ENCODE data around the gene FUBP3. TPM values are rescaled to one million over a fixed set of nuclear protein-coding genes. Genes with fewer than 3 reads are reported as not detected.

FUBP3 gene
- total RNA-seq, 4 donors from 2014 or later: 22.4 to 65.6 (median 38.6) TPM

GRCh38 chr9:130543859-130544258 is 35.5 kb upstream of the FUBP3 start:
- no peak for DNase-seq
- no peaks in the 10 kb centered on the region for H3K27me3 ChIP-seq
- no peak for TF ChIP-seq POLR2A (IDR thresholded peaks at IDR 0.05)
- no peaks in the 10 kb centered on the region for H3K36me3 ChIP-seq
- H3K9me3 ChIP-seq: no peaks in the 10 kb centered on the region
- no peak overlapping the region for H3K4me3 ChIP-seq
- no peaks in the 10 kb centered on the region for H3K4me1 ChIP-seq
- no peak overlapping the region for H3K27ac ChIP-seq
- intact Hi-C loops (cut with DNase I; ENCODE audit: low total_unique reads): no loop called here

DNA sequence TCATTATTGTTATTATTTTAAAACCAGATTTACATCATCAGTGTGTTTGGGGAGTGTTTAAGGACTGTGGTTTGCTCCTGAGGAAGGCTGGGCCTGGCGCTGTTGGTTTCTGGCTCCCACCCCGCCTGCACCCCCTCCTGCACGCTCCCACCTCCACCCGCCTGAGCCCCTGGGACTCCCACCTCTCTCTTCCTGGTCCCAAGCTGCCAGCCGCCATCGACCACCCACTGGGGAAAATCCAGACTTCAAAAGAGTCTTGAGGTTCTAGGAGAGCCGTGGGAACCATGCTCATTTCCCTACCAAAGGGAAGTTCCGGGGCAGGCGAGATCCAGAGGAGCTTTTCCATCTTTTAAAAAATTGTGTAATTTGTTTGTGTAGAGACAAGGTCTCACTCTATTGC is 35.0 kb upstream of the FUBP3 start:
- no peak for DNase-seq
- Histone ChIP-seq H3K4me1 (no peaks in the 10 kb centered on the region), H3K9me3 (no peaks in the 10 kb centered on the region), H3K36me3 (no peaks in the 10 kb centered on the region), H3K4me3 (no peak overlapping the region), H3K27me3 (no peaks in the 10 kb centered on the region), H3K27ac (no peak overlapping the region)
- TF ChIP-seq POLR2A (IDR thresholded peaks at IDR 0.05): no peak
- TF ChIP-seq, protein P1, sequence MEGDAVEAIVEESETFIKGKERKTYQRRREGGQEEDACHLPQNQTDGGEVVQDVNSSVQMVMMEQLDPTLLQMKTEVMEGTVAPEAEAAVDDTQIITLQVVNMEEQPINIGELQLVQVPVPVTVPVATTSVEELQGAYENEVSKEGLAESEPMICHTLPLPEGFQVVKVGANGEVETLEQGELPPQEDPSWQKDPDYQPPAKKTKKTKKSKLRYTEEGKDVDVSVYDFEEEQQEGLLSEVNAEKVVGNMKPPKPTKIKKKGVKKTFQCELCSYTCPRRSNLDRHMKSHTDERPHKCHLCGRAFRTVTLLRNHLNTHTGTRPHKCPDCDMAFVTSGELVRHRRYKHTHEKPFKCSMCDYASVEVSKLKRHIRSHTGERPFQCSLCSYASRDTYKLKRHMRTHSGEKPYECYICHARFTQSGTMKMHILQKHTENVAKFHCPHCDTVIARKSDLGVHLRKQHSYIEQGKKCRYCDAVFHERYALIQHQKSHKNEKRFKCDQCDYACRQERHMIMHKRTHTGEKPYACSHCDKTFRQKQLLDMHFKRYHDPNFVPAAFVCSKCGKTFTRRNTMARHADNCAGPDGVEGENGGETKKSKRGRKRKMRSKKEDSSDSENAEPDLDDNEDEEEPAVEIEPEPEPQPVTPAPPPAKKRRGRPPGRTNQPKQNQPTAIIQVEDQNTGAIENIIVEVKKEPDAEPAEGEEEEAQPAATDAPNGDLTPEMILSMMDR (IDR thresholded peaks at IDR 0.05): no peak
- intact Hi-C loops (cut with DNase I; ENCODE audit: low total_unique reads): no loop called here

GRCh38 chr9:130548103-130548502 is 31.3 kb upstream of the FUBP3 start:
- intact Hi-C loops (cut with DNase I; ENCODE audit: low total_unique reads): no loop called here
- TF ChIP-seq, protein P1 (IDR thresholded peaks at IDR 0.05): no peak
- TF ChIP-seq POLR2A (IDR thresholded peaks at IDR 0.05): no peak
- H3K27ac ChIP-seq: no peak overlapping the region
- H3K27me3 ChIP-seq: no peaks in the 10 kb centered on the region
- H3K4me3 ChIP-seq: no peak overlapping the region
- no peaks in the 10 kb centered on the region for H3K9me3 ChIP-seq
- no peak for DNase-seq
- H3K36me3 ChIP-seq: no peaks in the 10 kb centered on the region
- H3K4me1 ChIP-seq: no peaks in the 10 kb centered on the region

- intact Hi-C loops (cut with DNase I; ENCODE audit: low total_unique reads): no loop called here
- H3K4me1 ChIP-seq: no peaks in the 10 kb centered on the region
- no peak overlapping the region for H3K4me3 ChIP-seq
- no peaks in the 10 kb centered on the region for H3K9me3 ChIP-seq
- no peaks in the 10 kb centered on the region for H3K36me3 ChIP-seq
- no peaks in the 10 kb centered on the region for H3K27me3 ChIP-seq
- no peak overlapping the region for H3K27ac ChIP-seq
- no peak for DNase-seq
- TF ChIP-seq, protein P1 (IDR thresholded peaks at IDR 0.05): no peak
- TF ChIP-seq POLR2A (IDR thresholded peaks at IDR 0.05): no peak
Observed at GRCh38 chr9:130549093-130549735, 30.2 kb upstream of the FUBP3 start.

DNA sequence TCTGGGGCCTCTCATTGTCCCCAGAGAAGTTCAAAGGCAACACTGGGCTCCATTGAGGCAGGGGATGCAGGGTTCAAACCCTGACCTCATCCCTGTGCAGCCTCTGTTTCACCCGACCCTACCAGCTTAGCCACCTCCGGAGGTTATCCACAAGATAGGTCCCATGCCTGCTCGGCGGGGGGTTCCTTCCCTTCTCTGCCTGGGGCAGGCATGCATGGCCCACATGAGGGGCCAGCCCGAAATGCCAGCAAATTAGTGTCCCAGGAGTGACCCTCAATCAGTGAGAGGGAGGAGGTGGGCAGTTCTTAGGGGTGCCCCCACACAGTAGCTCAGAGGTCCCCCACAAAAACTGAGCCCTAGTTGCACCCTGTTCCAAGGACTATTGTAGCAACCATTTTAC is 24.8 kb upstream of the FUBP3 start:
- Histone ChIP-seq H3K27ac (no peak overlapping the region), H3K27me3 (no peaks in the 10 kb centered on the region), H3K36me3 (no peaks in the 10 kb centered on the region), H3K4me3 (no peak overlapping the region), H3K4me1 (no peaks in the 10 kb centered on the region), H3K9me3 (no peaks in the 10 kb centered on the region)
- intact Hi-C loops (cut with DNase I; ENCODE audit: low total_unique reads): no loop called here
- TF ChIP-seq, protein P1 (IDR thresholded peaks at IDR 0.05): no peak
- no peak for TF ChIP-seq POLR2A (IDR thresholded peaks at IDR 0.05)
- no peak for DNase-seq

GRCh38 chr9:130555061-130555460 is 24.3 kb upstream of the FUBP3 start:
- intact Hi-C loops (cut with DNase I; ENCODE audit: low total_unique reads): no loop called here
- H3K4me3 ChIP-seq: no peak overlapping the region

More at GRCh38 chr9:130555061-130555460, 24.3 kb upstream of the FUBP3 start:
- no peaks in the 10 kb centered on the region for H3K9me3 ChIP-seq
- H3K27ac ChIP-seq: no peak overlapping the region
- no peaks in the 10 kb centered on the region for H3K36me3 ChIP-seq
- DNase-seq: no peak
- no peaks in the 10 kb centered on the region for H3K27me3 ChIP-seq
- no peaks in the 10 kb centered on the region for H3K4me1 ChIP-seq
- TF ChIP-seq POLR2A (IDR thresholded peaks at IDR 0.05): no peak
- TF ChIP-seq, protein P1 (IDR thresholded peaks at IDR 0.05): no peak

Measured in uterus (tissue), 4 donors.